Measurements from ENCODE around the gene IHH. TPM values are rescaled to one million over a fixed set of nuclear protein-coding genes. Genes with fewer than 3 reads are reported as not detected.

Gene IHH
- total RNA-seq, 1 experiment from 2014 or later = 0.15 TPM

GRCh38 chr2:219056896-219057708 lies 3.6 kb downstream of the IHH start:
- H3K4me3 ChIP-seq (ENCODE audit: low read depth, low read length, poor library complexity, severe bottlenecking) = no peak overlapping the region

GRCh38 chr2:219056176-219056895 lies 4.4 kb downstream of the IHH start:
- no peak for DNase-seq (ENCODE audit: low spot score)
- Histone ChIP-seq H3K27me3 (replicated peaks; ENCODE audit: insufficient read depth, low read depth, low read length, poor library complexity) (peaks cover 66% of the 10 kb centered on the region), H3K9me3 (ENCODE audit: low read depth, low read length, poor library complexity, severe bottlenecking) (no peaks in the 10 kb centered on the region), H3K27ac (ENCODE audit: low read depth, low read length, poor library complexity, severe bottlenecking) (no peak overlapping the region), H3K4me1 (ENCODE audit: insufficient read depth, low read length, poor library complexity, severe bottlenecking) (no peaks in the 10 kb centered on the region), H3K4me3 (ENCODE audit: low read depth, low read length, poor library complexity, severe bottlenecking) (no peak overlapping the region), H3K36me3 (ENCODE audit: insufficient read depth, low read length, poor library complexity, severe bottlenecking) (no peaks in the 10 kb centered on the region)
- intact Hi-C loops (cut with micrococcal nuclease; ENCODE audit: unreplicated experiment) = loop anchor here (10.0 kb wide), 1 partner anchor 238 kb away; no protein-coding TSS in a partner anchor
- CTCF ChIA-PET = no interaction called here
- POLR2A ChIA-PET (ENCODE audit: low non-redundant PET) = no interaction called here
- TF ChIP-seq CTCF (conservative IDR thresholded peaks at IDR 0.05; ENCODE audit: low read depth, low read length) (no peak), EZH2 (IDR thresholded peaks at IDR 0.05; ENCODE audit: borderline replicate concordance, low read depth, low read length, poor library complexity, severe bottlenecking) (no peak)
- no TSS peak for BruUV-seq (replicated peaks)

More at GRCh38 chr2:219056896-219057708, 3.6 kb downstream of the IHH start:
- Histone ChIP-seq H3K36me3 (ENCODE audit: insufficient read depth, low read length, poor library complexity, severe bottlenecking) (no peaks in the 10 kb centered on the region), H3K4me1 (ENCODE audit: insufficient read depth, low read length, poor library complexity, severe bottlenecking) (no peaks in the 10 kb centered on the region), H3K27me3 (replicated peaks; ENCODE audit: insufficient read depth, low read depth, low read length, poor library complexity) (peaks cover 74% of the 10 kb centered on the region), H3K9me3 (ENCODE audit: low read depth, low read length, poor library complexity, severe bottlenecking) (no peaks in the 10 kb centered on the region), H3K27ac (ENCODE audit: low read depth, low read length, poor library complexity, severe bottlenecking) (no peak overlapping the region)
- no peak for TF ChIP-seq EZH2 (IDR thresholded peaks at IDR 0.05; ENCODE audit: borderline replicate concordance, low read depth, low read length, poor library complexity, severe bottlenecking)
- TF ChIP-seq CTCF (conservative IDR thresholded peaks at IDR 0.05; ENCODE audit: low read depth, low read length) = no peak
- CTCF ChIA-PET = no interaction called here
- POLR2A ChIA-PET (ENCODE audit: low non-redundant PET) = no interaction called here
- BruUV-seq (replicated peaks) = no TSS peak
- intact Hi-C loops (cut with micrococcal nuclease; ENCODE audit: unreplicated experiment) = loop anchor here (10.0 kb wide), 1 partner anchor 238 kb away; no protein-coding TSS in a partner anchor
- no peak for DNase-seq (ENCODE audit: low spot score)

GRCh38 chr2:219054956-219055903 lies 5.5 kb downstream of the IHH start:
- Histone ChIP-seq H3K4me3 (ENCODE audit: low read depth, low read length, poor library complexity, severe bottlenecking) (no peak overlapping the region), H3K9me3 (ENCODE audit: low read depth, low read length, poor library complexity, severe bottlenecking) (no peaks in the 10 kb centered on the region), H3K4me1 (ENCODE audit: insufficient read depth, low read length, poor library complexity, severe bottlenecking) (no peaks in the 10 kb centered on the region), H3K27me3 (replicated peaks; ENCODE audit: insufficient read depth, low read depth, low read length, poor library complexity) (peaks cover 62% of the 10 kb centered on the region), H3K27ac (ENCODE audit: low read depth, low read length, poor library complexity, severe bottlenecking) (no peak overlapping the region), H3K36me3 (ENCODE audit: insufficient read depth, low read length, poor library complexity, severe bottlenecking) (no peaks in the 10 kb centered on the region)
- TF ChIP-seq EZH2 (IDR thresholded peaks at IDR 0.05; ENCODE audit: borderline replicate concordance, low read depth, low read length, poor library complexity, severe bottlenecking) = no peak
- TF ChIP-seq CTCF (conservative IDR thresholded peaks at IDR 0.05; ENCODE audit: low read depth, low read length) = no peak
- POLR2A ChIA-PET (ENCODE audit: low non-redundant PET) = no interaction called here
- intact Hi-C loops (cut with micrococcal nuclease; ENCODE audit: unreplicated experiment) = loop anchor here (10.0 kb wide), 1 partner anchor 240 kb away; no protein-coding TSS in a partner anchor
- no TSS peak for BruUV-seq (replicated peaks)
- no peak for DNase-seq (ENCODE audit: low spot score)
- CTCF ChIA-PET = interaction anchor here (0.6 kb wide), 1 partner anchor 100 kb away, joined by 3 read pairs; no protein-coding TSS in a partner anchor

Measured in A673 (cell line).